SK-N-MC (cell line): ENCODE data around the gene FANCC.

Experiments
- DNase-seq: peaks from one replicate; pipeline ENCODE4 v3.0.0-alpha.2; 2011; ENCODE audit warnings: low read depth, low spot score
- H3K27ac ChIP-seq: fragments of 200-600 bp; sonication (generic); 2 replicates; pipeline ENCODE4 v1.5.1; 2016; ENCODE audit warnings: mixed run types
- H3K36me3 ChIP-seq: fragments of 200-600 bp; sonication (generic); 2 replicates; pipeline ENCODE4 v1.6.1; 2017; ENCODE audit warnings: antibody characterized with exemption, low read length, mixed read lengths; ENCODE audit not compliant: insufficient read depth
- H3K4me3 ChIP-seq: fragments of 200-600 bp; sonication (generic); 2 replicates; pipeline ENCODE4 v1.5.1; 2016
- H3K9ac ChIP-seq: fragments of 200-600 bp; sonication (generic); 2 replicates; pipeline ENCODE4 v1.8.0; 2017; ENCODE audit warnings: mixed run types, mixed read lengths; ENCODE audit not compliant: insufficient read length
- H3K9me3 ChIP-seq: fragments of 200-600 bp; sonication (generic); 2 replicates; pipeline ENCODE4 v1.6.1; 2017; ENCODE audit warnings: low read depth, mild to moderate bottlenecking, antibody characterized with exemption, low read length, moderate library complexity, mixed read lengths
- EZH2 ChIP-seq: fragments of 200-600 bp; sonication (generic); IDR thresholded peaks from one replicate; pipeline ENCODE4 v1.6.1; 2017; ENCODE audit warnings: antibody characterized with exemption
- FOXP2 ChIP-seq: optimal IDR thresholded peaks from 2 replicates; pipeline ENCODE3; 2011; ENCODE audit warnings: mild to moderate bottlenecking, moderate library complexity; ENCODE audit not compliant: insufficient read depth; ENCODE audit errors: extremely low read length, control extremely low read depth
- POLR2AphosphoS5 ChIP-seq: IDR thresholded peaks from 2 replicates; pipeline ENCODE4 v1.6.1; 2012; ENCODE audit warnings: mild to moderate bottlenecking, low read depth, low read length, borderline replicate concordance

The FANCC gene

GRCh38 chr9:95093586-95093985 lies 223.9 kb downstream of the FANCC start:
- Histone ChIP-seq H3K27ac (no peak overlapping the region), H3K9ac (no peak overlapping the region)
- TF ChIP-seq FOXP2 (no peak), EZH2 (no peak), POLR2AphosphoS5 (no peak)

GRCh38 chr9:95092262-95093072 lies 225.0 kb downstream of the FANCC start:
- no peak for DNase-seq
- Histone ChIP-seq H3K9me3 (no peaks in the 10 kb centered on the region), H3K9ac (no peak overlapping the region), H3K27ac (peak overlapping the region; percentile 60), H3K4me3 (no peak overlapping the region), H3K36me3 (no peaks in the 10 kb centered on the region)
- no peak for TF ChIP-seq EZH2
- no peak for TF ChIP-seq POLR2AphosphoS5
- TF ChIP-seq FOXP2: no peak

More at GRCh38 chr9:95093586-95093985, 223.9 kb downstream of the FANCC start:
- Histone ChIP-seq H3K4me3 (no peak overlapping the region), H3K9me3 (no peaks in the 10 kb centered on the region), H3K36me3 (no peaks in the 10 kb centered on the region)
- no peak for DNase-seq

GRCh38 chr9:95091601-95092261 lies 225.8 kb downstream of the FANCC start:
- no peak for DNase-seq
- Histone ChIP-seq H3K9ac (no peak overlapping the region), H3K36me3 (no peaks in the 10 kb centered on the region), H3K4me3 (no peak overlapping the region), H3K27ac (no peak overlapping the region), H3K9me3 (no peaks in the 10 kb centered on the region)
- no peak for TF ChIP-seq POLR2AphosphoS5
- no peak for TF ChIP-seq EZH2
- TF ChIP-seq FOXP2: no peak

GRCh38 chr9:95090871-95091577 lies 226.5 kb downstream of the FANCC start:
- Histone ChIP-seq H3K9ac (no peak overlapping the region), H3K36me3 (no peaks in the 10 kb centered on the region; the same call in 1 of the 2 replicates), H3K9me3 (no peaks in the 10 kb centered on the region), H3K4me3 (no peak overlapping the region), H3K27ac (no peak overlapping the region)
- DNase-seq: no peak
- TF ChIP-seq EZH2: no peak
- TF ChIP-seq FOXP2: no peak
- TF ChIP-seq POLR2AphosphoS5: no peak

- no peak overlapping the region for H3K27ac ChIP-seq
- H3K9me3 ChIP-seq: no peaks in the 10 kb centered on the region
- H3K36me3 ChIP-seq: no peaks in the 10 kb centered on the region; the same call in 1 of the 2 replicates
Observed at GRCh38 chr9:95090023-95090791, 227.3 kb downstream of the FANCC start.

GRCh38 chr9:95089257-95090022 lies 228.1 kb downstream of the FANCC start:
- Histone ChIP-seq H3K9me3 (no peaks in the 10 kb centered on the region), H3K9ac (no peak overlapping the region), H3K4me3 (no peak overlapping the region), H3K36me3 (no peaks in the 10 kb centered on the region; the same call in 1 of the 2 replicates), H3K27ac (no peak overlapping the region)
- no peak for DNase-seq
- no peak for TF ChIP-seq POLR2AphosphoS5
- TF ChIP-seq FOXP2: no peak
- no peak for TF ChIP-seq EZH2

More at GRCh38 chr9:95090023-95090791, 227.3 kb downstream of the FANCC start:
- Histone ChIP-seq H3K4me3 (no peak overlapping the region), H3K9ac (no peak overlapping the region)
- no peak for TF ChIP-seq FOXP2
- DNase-seq: no peak

DNA sequence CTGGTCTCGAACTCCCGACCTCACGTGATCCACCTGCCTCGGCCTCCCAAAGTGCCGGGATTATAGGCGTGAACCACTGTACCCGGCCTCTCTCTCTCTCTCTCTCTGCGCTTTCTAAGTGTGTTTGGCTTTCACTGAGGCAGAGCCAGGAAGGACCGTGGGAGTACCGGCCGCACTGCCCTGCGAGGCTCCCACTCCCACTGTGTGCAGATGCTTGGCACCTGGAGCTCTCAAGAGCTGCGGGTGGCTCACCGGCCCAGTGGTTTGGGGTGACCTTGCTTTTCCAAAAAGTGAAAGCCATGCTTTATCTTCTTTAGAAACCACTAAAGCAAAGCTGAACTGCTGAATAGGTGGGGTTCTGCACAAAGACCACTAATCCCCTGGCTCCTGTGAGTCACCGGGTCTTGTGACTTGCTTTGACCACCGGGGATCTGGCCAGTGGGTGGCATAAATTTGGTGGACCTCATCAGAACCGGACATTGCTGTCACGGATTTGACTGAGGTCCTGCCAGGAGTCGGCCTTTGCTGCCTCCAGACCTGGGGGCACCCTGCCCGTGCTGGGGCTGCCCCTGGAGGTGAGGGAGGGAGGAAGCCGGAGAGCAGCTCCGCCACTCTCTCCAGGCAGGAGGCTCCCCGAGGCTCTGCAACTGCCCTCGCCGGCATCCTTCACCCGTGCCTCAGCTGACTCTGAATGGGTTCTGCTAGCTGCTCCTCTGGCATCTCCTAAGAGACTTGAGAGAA lies 228.9 kb downstream of the FANCC start:
- no peak overlapping the region for H3K4me3 ChIP-seq
- no peak for DNase-seq
- TF ChIP-seq EZH2 (no peak), FOXP2 (no peak), POLR2AphosphoS5 (no peak)
- no peak overlapping the region for H3K9ac ChIP-seq
- H3K27ac ChIP-seq: no peak overlapping the region
- H3K36me3 ChIP-seq: no peaks in the 10 kb centered on the region; the same call in 1 of the 2 replicates
- no peaks in the 10 kb centered on the region for H3K9me3 ChIP-seq
